WTC11 (cell line): Measurements from ENCODE around the gene PSMD3. TPM values are rescaled to one million over a fixed set of nuclear protein-coding genes. Genes with fewer than 3 reads are reported as not detected.

Experiments
- ATAC-seq: fragments of 200-7000 bp; cut with Tn5 transposase; 2 replicates; pipeline ENCODE4 v1.10.0; 2021; ENCODE audit warnings: mild to moderate bottlenecking, moderate library complexity
- CTCF ChIA-PET: fragments of 300-600 bp; sonication (Branson Sonifier 250); formaldehyde crosslinking; loops from one replicate; lab custom pipeline; 2021; ENCODE audit warnings: antibody characterized with exemption; lab: Charles Lee
- POLR2A ChIA-PET: fragments of 350-600 bp; sonication (Branson Sonifier 250); formaldehyde crosslinking; loops from one replicate; lab custom pipeline; 2021; ENCODE audit warnings: antibody characterized with exemption; lab: Charles Lee
- DNase-seq: peaks from one replicate; pipeline ENCODE4 v3.0.0; 2021; ENCODE audit warnings: low spot score
- H3K27ac Mint-ChIP-seq: 2 replicates; pipeline ENCODE4 v1.8.0; 2021; ENCODE audit warnings: mixed read lengths
- H3K27me3 Mint-ChIP-seq: 2 replicates; pipeline ENCODE4 v1.8.0; 2021; ENCODE audit warnings: low read depth, mild to moderate bottlenecking, moderate library complexity, mixed read lengths
- H3K36me3 Mint-ChIP-seq: 2 replicates; pipeline ENCODE4 v1.8.0; 2021; ENCODE audit warnings: mixed read lengths
- H3K4me1 Mint-ChIP-seq: 2 replicates; pipeline ENCODE4 v1.8.0; 2022; ENCODE audit warnings: mixed read lengths
- H3K4me3 Mint-ChIP-seq: 2 replicates; pipeline ENCODE4 v1.8.0; 2021; ENCODE audit warnings: mild to moderate bottlenecking, moderate library complexity, mixed read lengths
- H3K9me3 Mint-ChIP-seq: 2 replicates; pipeline ENCODE4 v1.8.0; 2021; ENCODE audit warnings: mixed read lengths
- CREB1 ChIP-seq: sonication (generic); formaldehyde crosslinking; IDR thresholded peaks from 2 replicates; pipeline ENCODE4 v1.8.0; 2023; ENCODE audit warnings: mild to moderate bottlenecking, missing genetic modification reagents
- CREM ChIP-seq: sonication (generic); formaldehyde crosslinking; IDR thresholded peaks from 2 replicates; pipeline ENCODE4 v1.8.1; 2022; ENCODE audit warnings: mild to moderate bottlenecking, missing genetic modification reagents, moderate library complexity
- ESRRA ChIP-seq: sonication (generic); formaldehyde crosslinking; IDR thresholded peaks from 2 replicates; pipeline ENCODE4 v1.8.1; 2022; ENCODE audit warnings: mild to moderate bottlenecking, missing genetic modification reagents, borderline replicate concordance
- FOXK1 ChIP-seq: sonication (generic); formaldehyde crosslinking; IDR thresholded peaks from 2 replicates; pipeline ENCODE4 v1.8.0; 2022; ENCODE audit warnings: mild to moderate bottlenecking, moderate library complexity, missing genetic modification reagents
- FOXP1 ChIP-seq: sonication (generic); formaldehyde crosslinking; IDR thresholded peaks from 2 replicates; pipeline ENCODE4 v1.8.0; 2022; ENCODE audit warnings: missing genetic modification reagents, mild to moderate bottlenecking, moderate library complexity, borderline replicate concordance
- IRF2 ChIP-seq: sonication (generic); formaldehyde crosslinking; IDR thresholded peaks from 2 replicates; pipeline ENCODE4 v1.8.0; 2022; ENCODE audit warnings: low read depth, missing genetic modification reagents, borderline replicate concordance
- MXD4 ChIP-seq: fragments of 250-450 bp; sonication (Bioruptor Pico); IDR thresholded peaks from 2 replicates; pipeline ENCODE4 v1.8.0; 2021; ENCODE audit warnings: mild to moderate bottlenecking, moderate library complexity, borderline replicate concordance
- MYBL2 ChIP-seq: sonication (generic); formaldehyde crosslinking; IDR thresholded peaks from 2 replicates; pipeline ENCODE4 v1.8.1; 2023; ENCODE audit warnings: mild to moderate bottlenecking, moderate library complexity, missing genetic modification reagents
- NR3C1 ChIP-seq: sonication (generic); formaldehyde crosslinking; conservative IDR thresholded peaks from 2 replicates; pipeline ENCODE4 v1.8.1; 2023; ENCODE audit warnings: low read depth, mild to moderate bottlenecking, missing genetic modification reagents
- PRRX2 ChIP-seq: fragments of 250-450 bp; sonication (Bioruptor Pico); IDR thresholded peaks from 2 replicates; pipeline ENCODE4 v1.8.0; 2021; ENCODE audit warnings: mild to moderate bottlenecking
- SP1 ChIP-seq: sonication (generic); formaldehyde crosslinking; conservative IDR thresholded peaks from 2 replicates; pipeline ENCODE4 v1.8.1; 2022; ENCODE audit warnings: missing genetic modification reagents
- TCF7 ChIP-seq: sonication (generic); formaldehyde crosslinking; IDR thresholded peaks from 2 replicates; pipeline ENCODE4 v1.8.0; 2022; ENCODE audit warnings: mild to moderate bottlenecking, low read depth, missing genetic modification reagents, moderate library complexity
- ZNF219 ChIP-seq: sonication (generic); formaldehyde crosslinking; IDR thresholded peaks from 2 replicates; pipeline ENCODE4 v1.8.0; 2023; ENCODE audit warnings: missing genetic modification reagents, mild to moderate bottlenecking, borderline replicate concordance
- ZNF263 ChIP-seq: sonication (generic); formaldehyde crosslinking; IDR thresholded peaks from 2 replicates; pipeline ENCODE4 v1.8.1; 2022; ENCODE audit warnings: low read depth, mild to moderate bottlenecking, moderate library complexity, missing genetic modification reagents
- total RNA-seq: library from RNA; stranded (reverse); gene quantifications from 3 replicates; pipeline ENCODE4 v1.2.3, GENCODE V29; 2021
- TF ChIP-seq, protein P1 (sequence below): sonication (generic); formaldehyde crosslinking; IDR thresholded peaks from 2 replicates; pipeline ENCODE4 v1.8.1; 2023; ENCODE audit warnings: mild to moderate bottlenecking, missing genetic modification reagents
- TF ChIP-seq, protein P2 (sequence below): sonication (generic); formaldehyde crosslinking; IDR thresholded peaks from 2 replicates; pipeline ENCODE4 v1.8.0; 2023; ENCODE audit warnings: missing genetic modification reagents, mild to moderate bottlenecking, borderline replicate concordance
- TF ChIP-seq, protein P3 (sequence below): sonication (generic); formaldehyde crosslinking; IDR thresholded peaks from 2 replicates; pipeline ENCODE4 v1.8.0; 2023; ENCODE audit warnings: missing genetic modification reagents
- TF ChIP-seq, protein P4 (sequence below): sonication (generic); formaldehyde crosslinking; IDR thresholded peaks from 2 replicates; pipeline ENCODE4 v1.8.0; 2022; ENCODE audit warnings: mild to moderate bottlenecking, missing genetic modification reagents
- TF ChIP-seq, protein P5 (sequence below): sonication (generic); formaldehyde crosslinking; IDR thresholded peaks from 2 replicates; pipeline ENCODE4 v1.8.1; 2023; ENCODE audit warnings: mild to moderate bottlenecking, missing genetic modification reagents
- TF ChIP-seq, protein P6 (sequence below): sonication (generic); formaldehyde crosslinking; IDR thresholded peaks from 2 replicates; pipeline ENCODE4 v1.8.1; 2022; ENCODE audit warnings: mild to moderate bottlenecking, moderate library complexity, missing genetic modification reagents
- TF ChIP-seq, protein P7 (sequence below): sonication (generic); formaldehyde crosslinking; IDR thresholded peaks from 2 replicates; pipeline ENCODE4 v1.8.1; 2022; ENCODE audit warnings: mild to moderate bottlenecking, missing genetic modification reagents, moderate library complexity, borderline replicate concordance
- TF ChIP-seq, protein P8 (sequence below): fragments of 250-450 bp; sonication (Bioruptor Pico); IDR thresholded peaks from 2 replicates; pipeline ENCODE4 v2.1.2; 2022; ENCODE audit warnings: mild to moderate bottlenecking, moderate library complexity

PSMD3 gene
- total RNA-seq, 1 experiment from 2014 or later = 190 TPM

DNA sequence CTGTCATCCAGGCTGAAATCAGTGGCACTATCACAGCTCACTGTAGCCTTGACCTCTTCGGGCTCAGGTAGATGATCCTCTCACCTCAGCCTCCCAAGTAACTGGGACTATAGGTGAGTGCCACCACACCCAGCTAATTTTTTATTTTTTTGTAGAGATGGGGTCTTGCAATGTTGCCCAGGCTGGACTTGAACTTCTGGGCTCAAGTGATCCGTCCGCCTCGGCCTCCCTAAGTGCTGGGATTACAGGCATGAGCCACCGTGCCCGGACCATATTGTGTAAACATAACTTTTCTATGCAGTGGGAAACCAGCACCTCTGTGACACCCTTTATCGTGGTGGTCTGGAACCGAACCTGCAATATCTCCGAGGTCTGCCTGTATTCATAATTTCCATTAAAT lies 23.5 kb downstream of the PSMD3 start (continued):
- TF ChIP-seq, protein P1, sequence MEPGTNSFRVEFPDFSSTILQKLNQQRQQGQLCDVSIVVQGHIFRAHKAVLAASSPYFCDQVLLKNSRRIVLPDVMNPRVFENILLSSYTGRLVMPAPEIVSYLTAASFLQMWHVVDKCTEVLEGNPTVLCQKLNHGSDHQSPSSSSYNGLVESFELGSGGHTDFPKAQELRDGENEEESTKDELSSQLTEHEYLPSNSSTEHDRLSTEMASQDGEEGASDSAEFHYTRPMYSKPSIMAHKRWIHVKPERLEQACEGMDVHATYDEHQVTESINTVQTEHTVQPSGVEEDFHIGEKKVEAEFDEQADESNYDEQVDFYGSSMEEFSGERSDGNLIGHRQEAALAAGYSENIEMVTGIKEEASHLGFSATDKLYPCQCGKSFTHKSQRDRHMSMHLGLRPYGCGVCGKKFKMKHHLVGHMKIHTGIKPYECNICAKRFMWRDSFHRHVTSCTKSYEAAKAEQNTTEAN (CRISPR knock-in tag) = no peak
- TF ChIP-seq FOXK1 (CRISPR knock-in tag) = no peak
- TF ChIP-seq, protein P2, sequence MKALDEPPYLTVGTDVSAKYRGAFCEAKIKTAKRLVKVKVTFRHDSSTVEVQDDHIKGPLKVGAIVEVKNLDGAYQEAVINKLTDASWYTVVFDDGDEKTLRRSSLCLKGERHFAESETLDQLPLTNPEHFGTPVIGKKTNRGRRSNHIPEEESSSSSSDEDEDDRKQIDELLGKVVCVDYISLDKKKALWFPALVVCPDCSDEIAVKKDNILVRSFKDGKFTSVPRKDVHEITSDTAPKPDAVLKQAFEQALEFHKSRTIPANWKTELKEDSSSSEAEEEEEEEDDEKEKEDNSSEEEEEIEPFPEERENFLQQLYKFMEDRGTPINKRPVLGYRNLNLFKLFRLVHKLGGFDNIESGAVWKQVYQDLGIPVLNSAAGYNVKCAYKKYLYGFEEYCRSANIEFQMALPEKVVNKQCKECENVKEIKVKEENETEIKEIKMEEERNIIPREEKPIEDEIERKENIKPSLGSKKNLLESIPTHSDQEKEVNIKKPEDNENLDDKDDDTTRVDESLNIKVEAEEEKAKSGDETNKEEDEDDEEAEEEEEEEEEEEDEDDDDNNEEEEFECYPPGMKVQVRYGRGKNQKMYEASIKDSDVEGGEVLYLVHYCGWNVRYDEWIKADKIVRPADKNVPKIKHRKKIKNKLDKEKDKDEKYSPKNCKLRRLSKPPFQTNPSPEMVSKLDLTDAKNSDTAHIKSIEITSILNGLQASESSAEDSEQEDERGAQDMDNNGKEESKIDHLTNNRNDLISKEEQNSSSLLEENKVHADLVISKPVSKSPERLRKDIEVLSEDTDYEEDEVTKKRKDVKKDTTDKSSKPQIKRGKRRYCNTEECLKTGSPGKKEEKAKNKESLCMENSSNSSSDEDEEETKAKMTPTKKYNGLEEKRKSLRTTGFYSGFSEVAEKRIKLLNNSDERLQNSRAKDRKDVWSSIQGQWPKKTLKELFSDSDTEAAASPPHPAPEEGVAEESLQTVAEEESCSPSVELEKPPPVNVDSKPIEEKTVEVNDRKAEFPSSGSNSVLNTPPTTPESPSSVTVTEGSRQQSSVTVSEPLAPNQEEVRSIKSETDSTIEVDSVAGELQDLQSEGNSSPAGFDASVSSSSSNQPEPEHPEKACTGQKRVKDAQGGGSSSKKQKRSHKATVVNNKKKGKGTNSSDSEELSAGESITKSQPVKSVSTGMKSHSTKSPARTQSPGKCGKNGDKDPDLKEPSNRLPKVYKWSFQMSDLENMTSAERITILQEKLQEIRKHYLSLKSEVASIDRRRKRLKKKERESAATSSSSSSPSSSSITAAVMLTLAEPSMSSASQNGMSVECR (CRISPR knock-in tag) = no peak
- TF ChIP-seq, protein P3, sequence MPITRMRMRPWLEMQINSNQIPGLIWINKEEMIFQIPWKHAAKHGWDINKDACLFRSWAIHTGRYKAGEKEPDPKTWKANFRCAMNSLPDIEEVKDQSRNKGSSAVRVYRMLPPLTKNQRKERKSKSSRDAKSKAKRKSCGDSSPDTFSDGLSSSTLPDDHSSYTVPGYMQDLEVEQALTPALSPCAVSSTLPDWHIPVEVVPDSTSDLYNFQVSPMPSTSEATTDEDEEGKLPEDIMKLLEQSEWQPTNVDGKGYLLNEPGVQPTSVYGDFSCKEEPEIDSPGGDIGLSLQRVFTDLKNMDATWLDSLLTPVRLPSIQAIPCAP (CRISPR knock-in tag) = no peak
- TF ChIP-seq, protein P4, sequence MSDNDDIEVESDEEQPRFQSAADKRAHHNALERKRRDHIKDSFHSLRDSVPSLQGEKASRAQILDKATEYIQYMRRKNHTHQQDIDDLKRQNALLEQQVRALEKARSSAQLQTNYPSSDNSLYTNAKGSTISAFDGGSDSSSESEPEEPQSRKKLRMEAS (CRISPR knock-in tag) = no peak
- TF ChIP-seq SP1 (CRISPR knock-in tag) = no peak
- TF ChIP-seq FOXP1 (CRISPR knock-in tag) = no peak
- no peak for TF ChIP-seq MYBL2 (CRISPR knock-in tag)
- no peak for TF ChIP-seq CREM (CRISPR knock-in tag)
- TF ChIP-seq NR3C1 = no peak
- TF ChIP-seq, all 79 proteins: peak for 0

DNA sequence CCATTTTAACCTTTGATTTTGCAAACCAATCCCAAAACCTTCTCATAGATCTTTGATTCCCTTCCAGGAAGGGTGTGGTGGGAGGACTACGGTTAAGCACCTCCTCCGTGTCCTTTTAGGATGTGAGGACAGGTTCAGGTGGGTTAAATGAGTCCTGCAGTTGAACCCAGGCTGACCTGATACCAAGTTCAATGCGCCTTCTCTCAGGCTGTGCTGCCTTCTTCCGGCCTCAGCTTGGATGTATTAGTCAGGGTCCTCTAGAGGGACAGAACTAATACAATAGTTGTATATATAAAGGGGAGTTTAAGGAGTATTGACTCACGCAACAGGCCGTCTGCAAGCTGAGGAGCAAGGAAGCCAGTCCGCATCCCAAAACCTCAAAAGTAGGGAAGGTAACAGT lies 24.1 kb downstream of the PSMD3 start:
- no peaks in the 10 kb centered on the region for H3K27me3 Mint-ChIP-seq
- ChIA-PET POLR2A (no interaction called here), CTCF (no interaction called here)

More for the DNA sequence above, 24.1 kb downstream of the PSMD3 start:
- DNase-seq (no peak), ATAC-seq (no peak)
- H3K36me3 Mint-ChIP-seq = no peaks in the 10 kb centered on the region
- no peak overlapping the region for H3K27ac Mint-ChIP-seq
- H3K4me3 Mint-ChIP-seq = no peak overlapping the region
- no peaks in the 10 kb centered on the region for H3K4me1 Mint-ChIP-seq
- TF ChIP-seq CREB1 (CRISPR knock-in tag) = no peak
- no peak for TF ChIP-seq MXD4 (CRISPR knock-in tag)
- no peak for TF ChIP-seq IRF2
- no peak for TF ChIP-seq ZNF263 (CRISPR knock-in tag)
- no peak for TF ChIP-seq PRRX2 (CRISPR knock-in tag)
- no peak for TF ChIP-seq TCF7 (CRISPR knock-in tag)
- TF ChIP-seq, protein P5, sequence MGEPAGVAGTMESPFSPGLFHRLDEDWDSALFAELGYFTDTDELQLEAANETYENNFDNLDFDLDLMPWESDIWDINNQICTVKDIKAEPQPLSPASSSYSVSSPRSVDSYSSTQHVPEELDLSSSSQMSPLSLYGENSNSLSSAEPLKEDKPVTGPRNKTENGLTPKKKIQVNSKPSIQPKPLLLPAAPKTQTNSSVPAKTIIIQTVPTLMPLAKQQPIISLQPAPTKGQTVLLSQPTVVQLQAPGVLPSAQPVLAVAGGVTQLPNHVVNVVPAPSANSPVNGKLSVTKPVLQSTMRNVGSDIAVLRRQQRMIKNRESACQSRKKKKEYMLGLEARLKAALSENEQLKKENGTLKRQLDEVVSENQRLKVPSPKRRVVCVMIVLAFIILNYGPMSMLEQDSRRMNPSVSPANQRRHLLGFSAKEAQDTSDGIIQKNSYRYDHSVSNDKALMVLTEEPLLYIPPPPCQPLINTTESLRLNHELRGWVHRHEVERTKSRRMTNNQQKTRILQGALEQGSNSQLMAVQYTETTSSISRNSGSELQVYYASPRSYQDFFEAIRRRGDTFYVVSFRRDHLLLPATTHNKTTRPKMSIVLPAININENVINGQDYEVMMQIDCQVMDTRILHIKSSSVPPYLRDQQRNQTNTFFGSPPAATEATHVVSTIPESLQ = no peak
- TF ChIP-seq, protein P6, sequence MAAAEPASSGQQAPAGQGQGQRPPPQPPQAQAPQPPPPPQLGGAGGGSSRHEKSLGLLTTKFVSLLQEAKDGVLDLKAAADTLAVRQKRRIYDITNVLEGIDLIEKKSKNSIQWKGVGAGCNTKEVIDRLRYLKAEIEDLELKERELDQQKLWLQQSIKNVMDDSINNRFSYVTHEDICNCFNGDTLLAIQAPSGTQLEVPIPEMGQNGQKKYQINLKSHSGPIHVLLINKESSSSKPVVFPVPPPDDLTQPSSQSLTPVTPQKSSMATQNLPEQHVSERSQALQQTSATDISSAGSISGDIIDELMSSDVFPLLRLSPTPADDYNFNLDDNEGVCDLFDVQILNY = no peak
- TF ChIP-seq, protein P7, sequence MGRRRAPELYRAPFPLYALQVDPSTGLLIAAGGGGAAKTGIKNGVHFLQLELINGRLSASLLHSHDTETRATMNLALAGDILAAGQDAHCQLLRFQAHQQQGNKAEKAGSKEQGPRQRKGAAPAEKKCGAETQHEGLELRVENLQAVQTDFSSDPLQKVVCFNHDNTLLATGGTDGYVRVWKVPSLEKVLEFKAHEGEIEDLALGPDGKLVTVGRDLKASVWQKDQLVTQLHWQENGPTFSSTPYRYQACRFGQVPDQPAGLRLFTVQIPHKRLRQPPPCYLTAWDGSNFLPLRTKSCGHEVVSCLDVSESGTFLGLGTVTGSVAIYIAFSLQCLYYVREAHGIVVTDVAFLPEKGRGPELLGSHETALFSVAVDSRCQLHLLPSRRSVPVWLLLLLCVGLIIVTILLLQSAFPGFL = no peak
- TF ChIP-seq ESRRA = no peak
- no peak for TF ChIP-seq ZNF219
- TF ChIP-seq, protein P8, sequence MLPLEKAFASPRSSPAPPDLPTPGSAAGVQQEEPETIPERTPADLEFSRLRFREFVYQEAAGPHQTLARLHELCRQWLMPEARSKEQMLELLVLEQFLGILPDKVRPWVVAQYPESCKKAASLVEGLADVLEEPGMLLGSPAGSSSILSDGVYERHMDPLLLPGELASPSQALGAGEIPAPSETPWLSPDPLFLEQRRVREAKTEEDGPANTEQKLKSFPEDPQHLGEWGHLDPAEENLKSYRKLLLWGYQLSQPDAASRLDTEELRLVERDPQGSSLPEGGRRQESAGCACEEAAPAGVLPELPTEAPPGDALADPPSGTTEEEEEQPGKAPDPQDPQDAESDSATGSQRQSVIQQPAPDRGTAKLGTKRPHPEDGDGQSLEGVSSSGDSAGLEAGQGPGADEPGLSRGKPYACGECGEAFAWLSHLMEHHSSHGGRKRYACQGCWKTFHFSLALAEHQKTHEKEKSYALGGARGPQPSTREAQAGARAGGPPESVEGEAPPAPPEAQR (CRISPR knock-in tag) = no peak
- H3K9me3 Mint-ChIP-seq = no peaks in the 10 kb centered on the region
